Peyer's patch (tissue), 4 donors: ENCODE measurements around the gene LSP1. TPM values are rescaled to one million over a fixed set of nuclear protein-coding genes. Genes with fewer than 3 reads are reported as not detected.

Experiments
- DNase-seq, 3 donors: peaks; one replicate each; pipeline ENCODE4 v3.0.0-alpha.2; 2017 to 2019
- H3K27ac ChIP-seq, 4 donors: fragments of 200-600 bp; sonication (generic); one replicate each; pipeline ENCODE4 v1.5.1; 2016 to 2019
- H3K27me3 ChIP-seq, 2 donors: fragments of 200-600 bp; sonication (generic); one replicate each; pipeline ENCODE4 v1.5.1; 2019
- H3K36me3 ChIP-seq, 3 donors: fragments of 200-600 bp; sonication (generic); one replicate each; pipeline ENCODE4 v1.5.1; 2016 to 2019
- H3K4me1 ChIP-seq, 4 donors: fragments of 200-600 bp; sonication (generic); one replicate each; pipeline ENCODE4 v1.5.1; 2016 to 2019
- H3K4me3 ChIP-seq, 4 donors: fragments of 200-600 bp; sonication (generic); 1 replicate in 3 of 4; 2 replicates in 1 of 4; pipeline ENCODE4 v1.5.1; 2016 to 2019; ENCODE audit warnings: mild to moderate bottlenecking in 1 of 4
- H3K9me3 ChIP-seq, 4 donors: fragments of 200-600 bp; sonication (generic); one replicate each; pipeline ENCODE4 v1.5.1; 2016 to 2019; ENCODE audit warnings: mild to moderate bottlenecking in 1 of 4
- POLR2A ChIP-seq, 2 donors: fragments of 450-650 bp; IDR thresholded peaks; one replicate each; pipeline ENCODE4 v1.5.1; 2017; ENCODE audit warnings: antibody characterized with exemption in 2 of 2, mild to moderate bottlenecking in 2 of 2, moderate library complexity in 2 of 2
- total RNA-seq, 4 donors: library from RNA; depleted of rRNA; stranded (reverse); fragments of >200 nt; gene quantifications; one replicate each; pipeline ENCODE4 v1.1.0, GENCODE V29; 2016
- TF ChIP-seq, protein P1 (sequence below), 6 experiments: fragments of 450-650 bp in 4 of 6; fragments of 200-600 bp in 2 of 6; sonication (generic) in 1 of 6; IDR thresholded peaks; one replicate each; pipeline ENCODE4 v1.5.1; 2017 to 2019; ENCODE audit warnings: antibody characterized with exemption in 6 of 6, mild to moderate bottlenecking in 3 of 6, moderate library complexity in 1 of 6

The LSP1 gene
- total RNA-seq, 4 donors from 2014 or later = 10.6 to 175 (median 15.4) TPM

DNA sequence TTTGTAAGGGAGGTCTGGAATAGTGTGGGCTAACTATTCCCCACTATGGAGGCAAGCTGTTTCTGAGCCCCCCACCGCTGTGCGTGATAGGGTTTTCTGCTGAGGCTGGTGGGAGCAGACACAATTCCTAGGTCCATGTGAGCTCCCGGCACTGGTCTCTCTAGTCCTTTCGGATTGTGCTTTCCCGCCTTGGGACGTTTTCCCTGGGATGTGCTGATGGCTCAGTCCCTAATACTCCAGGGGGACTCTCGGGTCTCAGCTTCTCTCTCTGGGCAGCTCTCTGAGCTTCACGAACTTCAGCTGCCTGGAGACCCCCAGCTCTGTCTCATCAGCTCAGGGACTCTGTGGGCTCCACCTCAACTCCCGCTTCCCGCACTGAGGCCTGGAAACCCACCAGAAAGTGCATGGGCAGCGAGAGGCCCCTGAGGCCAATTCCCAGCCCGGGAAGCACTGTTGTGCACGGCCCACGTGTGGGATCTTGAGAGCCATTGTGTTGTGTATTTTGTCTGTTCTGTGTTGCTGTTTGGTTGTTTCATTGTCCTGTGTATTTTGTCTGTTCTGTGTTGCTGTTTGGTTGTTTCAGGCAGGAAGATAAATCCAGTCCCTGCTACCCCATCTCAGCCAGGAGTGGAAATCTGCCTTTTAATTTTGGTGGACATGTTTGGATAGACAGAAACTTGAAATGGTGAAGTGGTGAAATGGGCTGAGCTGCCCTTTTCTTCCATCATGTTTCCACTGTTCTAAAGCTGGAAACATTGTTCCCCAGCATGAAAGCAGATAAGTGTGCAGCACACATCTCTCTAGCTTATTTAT is 53.9 kb downstream of the LSP1 start:
- DNase-seq = peak in 1 of 3 donors; percentile 28
- H3K4me3 ChIP-seq = no peak overlapping the region
- H3K9me3 ChIP-seq = no peaks in the 10 kb centered on the region
- no peaks in the 10 kb centered on the region for H3K4me1 ChIP-seq
- H3K36me3 ChIP-seq = no peaks in the 10 kb centered on the region
- H3K27ac ChIP-seq = no peak overlapping the region
- no peaks in the 10 kb centered on the region for H3K27me3 ChIP-seq
- TF ChIP-seq, protein P1, sequence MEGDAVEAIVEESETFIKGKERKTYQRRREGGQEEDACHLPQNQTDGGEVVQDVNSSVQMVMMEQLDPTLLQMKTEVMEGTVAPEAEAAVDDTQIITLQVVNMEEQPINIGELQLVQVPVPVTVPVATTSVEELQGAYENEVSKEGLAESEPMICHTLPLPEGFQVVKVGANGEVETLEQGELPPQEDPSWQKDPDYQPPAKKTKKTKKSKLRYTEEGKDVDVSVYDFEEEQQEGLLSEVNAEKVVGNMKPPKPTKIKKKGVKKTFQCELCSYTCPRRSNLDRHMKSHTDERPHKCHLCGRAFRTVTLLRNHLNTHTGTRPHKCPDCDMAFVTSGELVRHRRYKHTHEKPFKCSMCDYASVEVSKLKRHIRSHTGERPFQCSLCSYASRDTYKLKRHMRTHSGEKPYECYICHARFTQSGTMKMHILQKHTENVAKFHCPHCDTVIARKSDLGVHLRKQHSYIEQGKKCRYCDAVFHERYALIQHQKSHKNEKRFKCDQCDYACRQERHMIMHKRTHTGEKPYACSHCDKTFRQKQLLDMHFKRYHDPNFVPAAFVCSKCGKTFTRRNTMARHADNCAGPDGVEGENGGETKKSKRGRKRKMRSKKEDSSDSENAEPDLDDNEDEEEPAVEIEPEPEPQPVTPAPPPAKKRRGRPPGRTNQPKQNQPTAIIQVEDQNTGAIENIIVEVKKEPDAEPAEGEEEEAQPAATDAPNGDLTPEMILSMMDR (IDR thresholded peaks at IDR 0.05) = no peak
- no peak for TF ChIP-seq POLR2A (IDR thresholded peaks at IDR 0.05)

DNA sequence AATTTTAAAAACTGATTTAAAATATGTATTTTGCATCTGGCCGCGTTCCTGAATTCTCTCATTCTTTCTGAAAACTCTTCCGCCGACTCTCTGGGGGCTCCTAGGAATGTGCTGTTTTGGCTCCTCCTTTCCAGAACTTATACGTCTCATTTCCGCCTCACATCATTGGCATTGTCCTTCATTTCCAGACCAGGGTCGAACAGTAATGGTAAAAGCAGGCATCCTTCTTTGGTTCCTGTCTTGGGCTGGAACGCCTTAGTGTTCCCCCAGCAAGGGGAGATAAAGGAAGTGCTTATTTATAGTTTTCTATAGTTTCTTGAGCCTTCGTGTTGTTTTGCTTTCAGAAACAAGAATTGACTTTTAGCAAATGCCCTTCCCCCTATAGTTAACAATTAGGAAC is 55.7 kb downstream of the LSP1 start:
- no peaks in the 10 kb centered on the region for H3K9me3 ChIP-seq
- H3K4me1 ChIP-seq = no peaks in the 10 kb centered on the region
- H3K27me3 ChIP-seq = no peaks in the 10 kb centered on the region
- no peak for DNase-seq
- no peak overlapping the region for H3K4me3 ChIP-seq
- no peak for TF ChIP-seq POLR2A (IDR thresholded peaks at IDR 0.05)
- TF ChIP-seq, protein P1 (IDR thresholded peaks at IDR 0.05) = no peak
- H3K36me3 ChIP-seq = no peaks in the 10 kb centered on the region
- no peak overlapping the region for H3K27ac ChIP-seq

DNA sequence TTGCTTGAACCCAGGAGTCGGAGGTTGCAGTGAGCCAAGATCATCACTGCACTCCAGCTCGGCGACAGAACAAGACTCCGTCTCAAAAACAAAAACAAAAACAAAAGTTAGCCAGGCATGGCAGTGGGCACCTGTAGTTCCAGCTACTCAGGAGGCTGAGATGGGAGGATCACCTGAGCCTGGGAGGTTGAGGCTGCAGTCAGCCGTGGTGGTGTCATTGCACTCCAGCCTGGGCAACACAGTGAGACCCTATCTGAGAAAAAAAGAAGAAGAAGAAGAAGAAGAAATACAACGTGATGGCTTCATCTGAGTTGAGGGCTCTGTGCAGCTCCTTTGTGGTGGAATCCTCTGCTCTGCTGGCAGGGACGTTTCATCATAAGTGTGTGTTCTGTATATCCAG is 56.6 kb downstream of the LSP1 start:
- peak in 1 of 3 donors; percentile 10 for DNase-seq
- Histone ChIP-seq H3K4me1 (no peaks in the 10 kb centered on the region), H3K4me3 (no peak overlapping the region), H3K36me3 (no peaks in the 10 kb centered on the region), H3K27me3 (no peaks in the 10 kb centered on the region), H3K9me3 (no peaks in the 10 kb centered on the region), H3K27ac (no peak overlapping the region)
- TF ChIP-seq, protein P1 (IDR thresholded peaks at IDR 0.05) = no peak
- no peak for TF ChIP-seq POLR2A (IDR thresholded peaks at IDR 0.05)

- TF ChIP-seq, protein P1 (IDR thresholded peaks at IDR 0.05) = no peak
- Histone ChIP-seq H3K4me3 (no peak overlapping the region), H3K27me3 (no peaks in the 10 kb centered on the region), H3K4me1 (peaks cover 0 to 4% (median 0%) of the 10 kb centered on the region in 4 donors), H3K27ac (no peak overlapping the region), H3K36me3 (no peaks in the 10 kb centered on the region), H3K9me3 (no peaks in the 10 kb centered on the region)
- DNase-seq = no peak
Measured at GRCh38 chr11:1912289-1912878, 59.5 kb downstream of the LSP1 start.

GRCh38 chr11:1913271-1914060 is 60.6 kb downstream of the LSP1 start:
- no peak overlapping the region for H3K4me3 ChIP-seq
- no peak overlapping the region for H3K27ac ChIP-seq
- H3K9me3 ChIP-seq = no peaks in the 10 kb centered on the region
- no peak for DNase-seq
- peaks cover 0 to 4% (median 0%) of the 10 kb centered on the region in 4 donors for H3K4me1 ChIP-seq
- H3K27me3 ChIP-seq = no peaks in the 10 kb centered on the region
- H3K36me3 ChIP-seq = no peaks in the 10 kb centered on the region
- TF ChIP-seq POLR2A (IDR thresholded peaks at IDR 0.05) = no peak
- TF ChIP-seq, protein P1 (IDR thresholded peaks at IDR 0.05) = no peak
